Endodermal cell (in vitro differentiated cells): ENCODE data around the gene CFAP77. TPM values are rescaled to one million over a fixed set of nuclear protein-coding genes. Genes with fewer than 3 reads are reported as not detected.

Experiments used
- DNase-seq: peaks from one replicate; pipeline ENCODE4 v3.0.0-alpha.2; 2017
- H3K27ac ChIP-seq: 2 replicates; pipeline ENCODE4 v1.5.1; 2013; ENCODE audit warnings: mild to moderate bottlenecking, low read depth, low read length, moderate library complexity
- H3K27me3 ChIP-seq: 2 replicates; pipeline ENCODE4 v1.6.1; 2013; ENCODE audit warnings: mild to moderate bottlenecking, low read length, moderate library complexity; ENCODE audit not compliant: insufficient read depth, control insufficient read depth, poor library complexity, severe bottlenecking
- H3K36me3 ChIP-seq: 2 replicates; pipeline ENCODE4 v1.7.0; 2013; ENCODE audit warnings: mild to moderate bottlenecking, low read length, moderate library complexity; ENCODE audit not compliant: control insufficient read depth, insufficient read depth
- H3K4me1 ChIP-seq: one replicate; pipeline ENCODE4 v1.7.0; 2013; ENCODE audit warnings: low read length; ENCODE audit not compliant: control insufficient read depth, insufficient read depth
- H3K4me3 ChIP-seq: 2 replicates; pipeline ENCODE4 v1.5.1; 2013; ENCODE audit warnings: mild to moderate bottlenecking, low read length, moderate library complexity
- H3K9ac ChIP-seq: 2 replicates; pipeline ENCODE4 v1.6.1; 2013; ENCODE audit warnings: mild to moderate bottlenecking, low read length, moderate library complexity; ENCODE audit not compliant: poor library complexity, severe bottlenecking; ENCODE audit errors: extremely low read depth
- H3K9me3 ChIP-seq: 2 replicates; pipeline ENCODE4 v1.6.1; 2013; ENCODE audit warnings: mild to moderate bottlenecking, low read length, moderate library complexity; ENCODE audit not compliant: control insufficient read depth
- H3K27ac Mint-ChIP-seq: 2 replicates; pipeline ENCODE4 v1.8.0; 2020; ENCODE audit warnings: mixed read lengths
- H3K27me3 Mint-ChIP-seq: 2 replicates; pipeline ENCODE4 v1.8.0; 2021; ENCODE audit warnings: mild to moderate bottlenecking, mixed read lengths; ENCODE audit not compliant: insufficient read depth
- H3K36me3 Mint-ChIP-seq: 2 replicates; pipeline ENCODE4 v1.8.0; 2020; ENCODE audit warnings: low read depth, mixed read lengths
- H3K4me1 Mint-ChIP-seq: 2 replicates; pipeline ENCODE4 v1.8.0; 2020; ENCODE audit warnings: mixed read lengths
- H3K4me3 Mint-ChIP-seq: 2 replicates; pipeline ENCODE4 v1.8.0; 2020; ENCODE audit warnings: mild to moderate bottlenecking, moderate library complexity, mixed read lengths
- H3K9me3 Mint-ChIP-seq: 2 replicates; pipeline ENCODE4 v1.8.0; 2020; ENCODE audit warnings: mild to moderate bottlenecking, mixed read lengths
- WGBS, 2 experiments: methylation state at CpG; one replicate each; pipeline versions ENCODE4 v1.1.5 to v1.1.7; 2013; ENCODE audit warnings: missing lambda C conversion rate in 2 of 2, mixed read lengths in 1 of 2; ENCODE audit not compliant: insufficient coverage in 1 of 2, insufficient read length in 1 of 2; 5-methylcytosine and 5-hydroxymethylcytosine counted together
- total RNA-seq, 2 donors: library from RNA; stranded (reverse); fragmentation: NEBNext Ultra II Directional in 1 of 2; extraction: Animal tissue kit (Norgen Biotek cat#: 25700) in 1 of 2; gene quantifications; 2 replicates in 1 of 2; 3 replicates in 1 of 2; pipeline ENCODE4 v1.2.1, GENCODE V29; 2021
- TF ChIP-seq, protein P1 (sequence below): fragments of 200-600 bp; sonication (generic); conservative IDR thresholded peaks from 2 replicates; pipeline ENCODE4 v1.5.0; 2021; ENCODE audit warnings: antibody characterized with exemption, mild to moderate bottlenecking

CFAP77 gene
- total RNA-seq, 2 donors from 2014 or later = 1.7 to 2.2 TPM

DNA sequence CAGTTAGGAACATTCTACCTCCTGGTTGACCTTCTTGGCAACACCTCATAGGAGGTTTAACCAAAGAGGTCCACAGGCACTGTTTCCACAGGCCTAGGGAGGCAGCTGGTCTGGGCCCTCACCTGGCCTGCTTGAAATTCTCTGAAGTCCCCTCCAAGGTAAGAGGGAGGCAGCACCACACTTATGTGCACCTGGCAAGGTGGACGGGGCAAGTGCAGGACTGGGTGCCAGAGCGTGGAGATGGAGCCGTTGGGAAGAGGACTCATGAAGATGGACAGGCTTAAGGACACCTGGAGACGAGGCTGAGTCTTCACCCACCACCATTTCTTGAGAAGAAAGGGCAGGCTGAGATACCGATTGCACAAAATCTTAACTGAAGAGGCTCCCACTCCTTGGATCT is 165.8 kb downstream of the CFAP77 start:
- peaks cover 7% of the 10 kb centered on the region for H3K4me1 Mint-ChIP-seq

DNA sequence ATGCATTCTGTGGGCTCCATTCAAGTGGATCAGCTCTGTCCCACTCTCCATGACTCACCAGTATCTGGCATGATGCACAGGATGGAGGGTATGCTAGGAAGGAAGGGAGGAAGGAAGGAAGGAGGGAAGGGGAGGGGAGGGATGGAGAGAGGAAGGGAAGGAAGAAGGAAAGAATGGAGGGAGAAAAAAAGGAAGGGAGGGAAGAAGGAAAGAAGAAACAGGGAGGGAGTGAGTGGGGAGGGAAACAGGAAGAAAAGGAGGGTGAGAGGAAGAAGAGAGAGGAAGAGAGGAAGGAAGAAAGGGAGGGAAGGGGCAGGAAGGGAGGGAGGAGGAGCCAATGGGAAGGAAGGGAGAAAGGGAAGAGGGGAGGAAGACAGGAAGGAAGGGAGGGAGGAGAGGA is 167.1 kb downstream of the CFAP77 start:
- no peak overlapping the region for H3K27ac Mint-ChIP-seq
- H3K36me3 Mint-ChIP-seq = no peaks in the 10 kb centered on the region
- peaks cover 12% of the 10 kb centered on the region for H3K4me1 Mint-ChIP-seq

More for the DNA sequence above, 165.8 kb downstream of the CFAP77 start:
- Mint-ChIP-seq H3K9me3 (no peaks in the 10 kb centered on the region), H3K4me3 (no peak overlapping the region), H3K36me3 (no peaks in the 10 kb centered on the region), H3K27me3 (peaks cover 65% of the 10 kb centered on the region), H3K27ac (no peak overlapping the region)
- WGBS, 2 experiments = 76 to 81% methylated on average over 3 to 5 of the region's 5 CpGs
- Histone ChIP-seq H3K4me1 (no peaks in the 10 kb centered on the region), H3K4me3 (no peak overlapping the region), H3K27me3 (peaks cover 58% of the 10 kb centered on the region), H3K9me3 (no peaks in the 10 kb centered on the region), H3K36me3 (no peaks in the 10 kb centered on the region), H3K27ac (no peak overlapping the region), H3K9ac (no peak overlapping the region)
- no peak for DNase-seq
- TF ChIP-seq, protein P1, sequence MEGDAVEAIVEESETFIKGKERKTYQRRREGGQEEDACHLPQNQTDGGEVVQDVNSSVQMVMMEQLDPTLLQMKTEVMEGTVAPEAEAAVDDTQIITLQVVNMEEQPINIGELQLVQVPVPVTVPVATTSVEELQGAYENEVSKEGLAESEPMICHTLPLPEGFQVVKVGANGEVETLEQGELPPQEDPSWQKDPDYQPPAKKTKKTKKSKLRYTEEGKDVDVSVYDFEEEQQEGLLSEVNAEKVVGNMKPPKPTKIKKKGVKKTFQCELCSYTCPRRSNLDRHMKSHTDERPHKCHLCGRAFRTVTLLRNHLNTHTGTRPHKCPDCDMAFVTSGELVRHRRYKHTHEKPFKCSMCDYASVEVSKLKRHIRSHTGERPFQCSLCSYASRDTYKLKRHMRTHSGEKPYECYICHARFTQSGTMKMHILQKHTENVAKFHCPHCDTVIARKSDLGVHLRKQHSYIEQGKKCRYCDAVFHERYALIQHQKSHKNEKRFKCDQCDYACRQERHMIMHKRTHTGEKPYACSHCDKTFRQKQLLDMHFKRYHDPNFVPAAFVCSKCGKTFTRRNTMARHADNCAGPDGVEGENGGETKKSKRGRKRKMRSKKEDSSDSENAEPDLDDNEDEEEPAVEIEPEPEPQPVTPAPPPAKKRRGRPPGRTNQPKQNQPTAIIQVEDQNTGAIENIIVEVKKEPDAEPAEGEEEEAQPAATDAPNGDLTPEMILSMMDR = no peak

DNA sequence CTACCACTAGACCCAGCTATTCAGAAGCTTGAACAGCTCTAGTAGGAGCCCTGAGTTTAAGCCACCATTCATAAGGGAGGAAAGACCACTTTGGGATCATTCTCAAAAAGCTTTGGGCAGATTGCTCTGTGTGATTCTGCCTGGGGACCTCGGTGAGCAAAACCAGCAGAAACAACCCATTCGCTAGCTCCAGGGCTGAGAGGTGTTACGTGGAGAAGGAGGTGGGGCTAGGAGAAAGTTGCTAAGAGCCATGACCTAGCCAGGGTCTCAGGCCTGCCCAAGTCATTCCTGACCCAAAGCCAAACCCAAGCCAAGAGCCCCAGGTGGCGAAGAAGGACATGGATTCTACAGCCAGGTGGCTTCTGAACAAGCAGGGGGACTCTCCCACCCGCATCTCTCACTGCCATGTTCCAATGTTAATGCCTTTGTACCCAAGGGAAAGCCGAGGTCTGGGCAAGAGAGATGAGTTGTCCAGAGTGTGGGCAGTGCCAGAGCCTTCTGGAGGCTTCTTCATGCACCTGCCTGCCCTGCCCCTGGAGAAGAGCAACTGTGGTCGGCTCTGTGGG is 168.4 kb downstream of the CFAP77 start:
- TF ChIP-seq, protein P1 = no peak
- H3K4me3 Mint-ChIP-seq = no peak overlapping the region
- Histone ChIP-seq H3K9me3 (no peaks in the 10 kb centered on the region), H3K36me3 (no peaks in the 10 kb centered on the region), H3K4me1 (no peaks in the 10 kb centered on the region), H3K4me3 (no peak overlapping the region), H3K27me3 (peaks cover 85% of the 10 kb centered on the region), H3K27ac (no peak overlapping the region), H3K9ac (no peak overlapping the region)
- no peaks in the 10 kb centered on the region for H3K36me3 Mint-ChIP-seq
- DNase-seq = no peak
- H3K9me3 Mint-ChIP-seq = no peaks in the 10 kb centered on the region
- peaks cover 5% of the 10 kb centered on the region for H3K4me1 Mint-ChIP-seq
- 57 to 63% methylated on average over 5 to 7 of the region's 7 CpGs for WGBS, 2 experiments
- peaks cover 86% of the 10 kb centered on the region for H3K27me3 Mint-ChIP-seq
- no peak overlapping the region for H3K27ac Mint-ChIP-seq

More for the DNA sequence above, 167.1 kb downstream of the CFAP77 start:
- Histone ChIP-seq H3K9ac (no peak overlapping the region), H3K4me3 (no peak overlapping the region), H3K27me3 (peaks cover 71% of the 10 kb centered on the region), H3K36me3 (no peaks in the 10 kb centered on the region), H3K4me1 (no peaks in the 10 kb centered on the region), H3K9me3 (no peaks in the 10 kb centered on the region), H3K27ac (no peak overlapping the region)
- TF ChIP-seq, protein P1 = no peak
- DNase-seq = no peak
- no peak overlapping the region for H3K4me3 Mint-ChIP-seq
- H3K27me3 Mint-ChIP-seq = peaks cover 73% of the 10 kb centered on the region
- no peaks in the 10 kb centered on the region for H3K9me3 Mint-ChIP-seq
